Sigmoid colon (tissue), 7 donors: ENCODE results near the gene GEN1. TPM values are rescaled to one million over a fixed set of nuclear protein-coding genes. Genes with fewer than 3 reads are reported as not detected.
"Not testable (repeated sequence)": the region's sequence is repeated elsewhere in the genome, so short reads cannot be mapped to it uniquely, and the experiment has no call there.

Experiments
- DNase-seq: peaks from one replicate; pipeline ENCODE4 v3.0.0-alpha.2; 2019
- H3K27ac ChIP-seq, 4 donors: fragments of 200-600 bp; sonication (generic); one replicate each; pipeline ENCODE4 v1.5.1; 2016 to 2019; ENCODE audit warnings: mild to moderate bottlenecking in 1 of 4
- H3K27me3 ChIP-seq, 3 donors: fragments of 200-600 bp; sonication (generic); one replicate each; pipeline ENCODE4 v1.5.1; 2019; ENCODE audit warnings: mild to moderate bottlenecking in 1 of 3
- H3K36me3 ChIP-seq, 4 donors: fragments of 200-600 bp; sonication (generic); one replicate each; pipeline ENCODE4 v1.5.1; 2016 to 2019
- H3K4me1 ChIP-seq, 4 donors: fragments of 200-600 bp; sonication (generic); one replicate each; pipeline ENCODE4 v1.5.1; 2017 to 2019
- H3K4me3 ChIP-seq, 4 donors: fragments of 200-600 bp; sonication (generic); one replicate each; pipeline ENCODE4 v1.5.1; 2017 to 2019; ENCODE audit warnings: mild to moderate bottlenecking in 2 of 4, moderate library complexity in 1 of 4
- H3K9me3 ChIP-seq, 4 donors: fragments of 200-600 bp in 3 of 4; sonication (generic) in 3 of 4; one replicate each; pipeline versions ENCODE4 v1.5.1 to v1.6.1; 2013 to 2019
- EP300 ChIP-seq, 4 donors: sonication (generic); formaldehyde crosslinking; IDR thresholded peaks; one replicate each; pipeline ENCODE4 v1.6.1; 2017; ENCODE audit warnings: antibody characterized with exemption in 4 of 4
- POLR2A ChIP-seq, 2 donors: fragments of 450-650 bp; IDR thresholded peaks; one replicate each; pipeline ENCODE4 v1.6.1; 2016; ENCODE audit warnings: antibody characterized with exemption in 2 of 2, mild to moderate bottlenecking in 2 of 2, moderate library complexity in 2 of 2
- POLR2AphosphoS5 ChIP-seq, 4 donors: sonication (generic); formaldehyde crosslinking; IDR thresholded peaks; one replicate each; pipeline ENCODE4 v1.6.1; 2017; ENCODE audit warnings: antibody characterized with exemption in 4 of 4
- WGBS, 2 donors: extraction: QIAGEN DNeasy Blood & Tissue Kit; methylation state at CpG; one replicate each; pipeline ENCODE4 v1.1.7; 2013; 5-methylcytosine and 5-hydroxymethylcytosine counted together
- intact Hi-C: fragments of 100-400 bp; cut with DNase I; formaldehyde crosslinking; loops from one replicate; pipeline ENCODE4 v1.15.1; 2023
- polyA plus RNA-seq, 3 donors: library from polyadenylated mRNA; stranded (reverse); fragments of 200-250 nt; gene quantifications; one replicate each; pipeline ENCODE4 v1.2.3, GENCODE V29; 2013
- total RNA-seq, 4 donors: library from RNA; depleted of rRNA; stranded (reverse); fragments of >200 nt; gene quantifications; one replicate each; pipeline ENCODE4 v1.1.0, GENCODE V29; 2016
- TF ChIP-seq, protein P1 (sequence below), 4 experiments: fragments of 450-650 bp in 3 of 4; fragments of 200-600 bp in 1 of 4; IDR thresholded peaks; one replicate each; pipeline ENCODE4 v1.5.1; 2016 to 2019; ENCODE audit warnings: antibody characterized with exemption in 4 of 4, mild to moderate bottlenecking in 3 of 4, moderate library complexity in 2 of 4
- donor health status: healthy with polysubstance abuse.
- donor health status: Bipolar disorder and iron deficiency.
- donor health status: healthy.

Gene GEN1
- total and polyA plus RNA-seq, 7 donors = 0.49 to 9.0 (median 2.8) TPM

DNA sequence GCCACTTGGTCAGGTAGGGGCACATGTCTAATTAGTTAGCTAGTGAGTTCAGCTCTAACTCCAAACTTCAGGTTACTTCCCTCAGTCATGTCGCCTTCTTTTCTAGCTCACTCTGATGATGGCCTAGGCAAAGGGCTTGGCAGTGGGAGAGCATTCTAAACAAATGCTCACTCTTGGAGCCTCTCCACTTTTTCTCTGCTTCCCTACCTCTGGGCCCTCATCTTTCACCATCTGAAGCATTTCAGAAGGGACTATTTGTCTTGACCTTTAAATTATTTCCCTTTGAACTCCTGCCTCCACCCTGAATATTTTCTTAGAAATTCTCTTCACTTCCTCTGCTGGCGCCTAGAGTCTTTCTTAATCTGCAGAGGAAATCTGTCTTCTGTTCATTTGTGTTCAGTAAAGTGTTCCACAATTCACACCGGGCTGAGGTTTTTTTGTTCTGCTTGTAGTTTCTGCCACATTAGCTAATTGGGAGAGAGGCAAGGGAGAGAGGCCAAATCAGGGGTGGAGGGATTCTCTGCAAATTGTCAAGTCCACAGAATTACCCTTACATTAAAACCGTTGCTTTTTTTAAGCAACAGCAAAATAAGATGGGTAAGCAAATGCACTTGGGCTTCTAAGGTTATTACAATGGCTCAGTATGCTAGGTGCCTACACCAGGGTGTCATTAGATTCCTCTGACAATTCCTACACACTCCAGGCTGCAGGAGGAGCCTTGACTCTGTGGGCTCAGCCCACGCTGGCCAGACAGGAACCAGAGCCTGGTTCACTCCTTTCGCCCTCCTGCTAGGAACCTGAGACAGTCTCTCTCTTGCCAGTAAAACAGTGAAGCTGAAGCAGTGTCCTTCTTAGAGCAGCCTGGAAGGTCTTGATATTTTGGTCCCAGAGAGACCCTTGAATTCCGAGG, 67.9 kb downstream of the GEN1 start:
- 57 to 83% methylated on average over 7 of the region's 7 CpGs for WGBS, 2 donors
- H3K9me3 ChIP-seq = no peaks in the 10 kb centered on the region
- H3K4me3 ChIP-seq = no peak overlapping the region
- TF ChIP-seq EP300 (IDR thresholded peaks at IDR 0.05) (no peak), POLR2A (IDR thresholded peaks at IDR 0.05) (no peak), POLR2AphosphoS5 (IDR thresholded peaks at IDR 0.05) (no peak)
- TF ChIP-seq, protein P1, sequence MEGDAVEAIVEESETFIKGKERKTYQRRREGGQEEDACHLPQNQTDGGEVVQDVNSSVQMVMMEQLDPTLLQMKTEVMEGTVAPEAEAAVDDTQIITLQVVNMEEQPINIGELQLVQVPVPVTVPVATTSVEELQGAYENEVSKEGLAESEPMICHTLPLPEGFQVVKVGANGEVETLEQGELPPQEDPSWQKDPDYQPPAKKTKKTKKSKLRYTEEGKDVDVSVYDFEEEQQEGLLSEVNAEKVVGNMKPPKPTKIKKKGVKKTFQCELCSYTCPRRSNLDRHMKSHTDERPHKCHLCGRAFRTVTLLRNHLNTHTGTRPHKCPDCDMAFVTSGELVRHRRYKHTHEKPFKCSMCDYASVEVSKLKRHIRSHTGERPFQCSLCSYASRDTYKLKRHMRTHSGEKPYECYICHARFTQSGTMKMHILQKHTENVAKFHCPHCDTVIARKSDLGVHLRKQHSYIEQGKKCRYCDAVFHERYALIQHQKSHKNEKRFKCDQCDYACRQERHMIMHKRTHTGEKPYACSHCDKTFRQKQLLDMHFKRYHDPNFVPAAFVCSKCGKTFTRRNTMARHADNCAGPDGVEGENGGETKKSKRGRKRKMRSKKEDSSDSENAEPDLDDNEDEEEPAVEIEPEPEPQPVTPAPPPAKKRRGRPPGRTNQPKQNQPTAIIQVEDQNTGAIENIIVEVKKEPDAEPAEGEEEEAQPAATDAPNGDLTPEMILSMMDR (IDR thresholded peaks at IDR 0.05) = no peak
- no peaks in the 10 kb centered on the region for H3K36me3 ChIP-seq
- DNase-seq = no peak
- H3K27ac ChIP-seq = no peak overlapping the region
- intact Hi-C loops = no loop called here
- no peaks in the 10 kb centered on the region for H3K27me3 ChIP-seq
- H3K4me1 ChIP-seq = peaks cover 0 to 8% (median 3%) of the 10 kb centered on the region in 4 donors

DNA sequence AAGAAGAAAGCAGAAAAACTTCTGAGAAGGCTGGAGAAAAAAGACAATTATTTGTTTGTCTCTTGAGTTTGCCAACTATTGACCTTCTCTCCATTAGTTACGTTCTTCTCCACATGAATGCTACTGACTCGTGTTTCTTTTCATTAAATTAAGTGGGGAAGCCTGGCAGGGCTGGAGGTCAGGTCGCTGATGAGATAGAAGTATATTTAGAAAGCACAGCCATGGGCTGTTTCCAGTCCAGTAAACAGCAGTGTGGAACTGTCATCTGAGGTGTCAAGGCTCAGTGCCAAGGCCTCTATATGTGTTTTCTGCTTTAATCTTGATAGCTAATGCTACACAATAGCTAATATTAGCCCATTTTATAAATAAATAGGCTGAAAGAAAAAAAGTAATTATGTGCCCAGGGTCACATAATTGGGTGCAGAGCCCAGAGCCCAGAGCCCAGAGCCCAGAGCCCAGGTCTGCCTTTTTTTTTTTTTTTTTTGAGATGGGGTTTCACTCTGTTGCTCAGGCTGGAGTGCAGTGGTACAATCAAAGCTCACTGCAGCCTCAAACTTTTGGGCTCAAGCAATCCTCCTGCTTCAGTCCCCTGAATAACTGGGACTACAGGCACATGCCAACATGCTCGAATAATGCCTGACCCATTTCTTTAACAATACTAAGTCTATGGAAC, 68.6 kb downstream of the GEN1 start:
- no peak overlapping the region for H3K27ac ChIP-seq
- no peaks in the 10 kb centered on the region for H3K9me3 ChIP-seq
- WGBS, 2 donors = 63 to 78% methylated on average over 4 of the region's 4 CpGs
- TF ChIP-seq POLR2AphosphoS5 (IDR thresholded peaks at IDR 0.05) (no peak), EP300 (IDR thresholded peaks at IDR 0.05) (no peak), POLR2A (IDR thresholded peaks at IDR 0.05) (no peak)
- TF ChIP-seq, protein P1 (IDR thresholded peaks at IDR 0.05) = no peak
- H3K4me1 ChIP-seq = peaks cover 0 to 8% (median 3%) of the 10 kb centered on the region in 4 donors
- no peak for DNase-seq
- no peaks in the 10 kb centered on the region for H3K36me3 ChIP-seq
- H3K27me3 ChIP-seq = no peaks in the 10 kb centered on the region
- H3K4me3 ChIP-seq = no peak overlapping the region
- intact Hi-C loops = no loop called here

DNA sequence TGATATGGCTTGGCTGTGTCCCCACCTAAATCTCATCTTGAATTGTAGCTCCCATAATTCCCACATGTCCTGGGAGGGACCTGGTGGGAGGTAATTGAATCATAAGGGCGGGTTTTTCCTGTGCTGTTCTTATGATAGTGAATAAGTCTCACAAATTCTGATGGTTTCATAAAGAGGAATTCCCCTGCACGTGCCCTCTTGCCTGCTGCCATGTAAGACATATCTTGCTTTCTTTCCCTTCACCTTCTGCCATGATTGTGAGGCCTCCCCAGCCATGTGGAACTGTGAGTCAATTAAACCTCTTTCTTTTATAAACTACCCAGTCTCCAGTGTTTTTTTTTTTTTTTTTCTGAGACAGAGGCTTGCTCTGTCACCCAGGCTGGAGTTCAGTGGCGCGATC, 69.7 kb downstream of the GEN1 start:
- H3K27ac ChIP-seq, H3K36me3 ChIP-seq, H3K4me3 ChIP-seq, H3K9me3 ChIP-seq, H3K4me1 ChIP-seq, H3K27me3 ChIP-seq, DNase-seq, intact Hi-C loops: not testable (repeated sequence)
- WGBS, 2 donors = 69 to 91% methylated on average over 4 of the region's 4 CpGs

DNA sequence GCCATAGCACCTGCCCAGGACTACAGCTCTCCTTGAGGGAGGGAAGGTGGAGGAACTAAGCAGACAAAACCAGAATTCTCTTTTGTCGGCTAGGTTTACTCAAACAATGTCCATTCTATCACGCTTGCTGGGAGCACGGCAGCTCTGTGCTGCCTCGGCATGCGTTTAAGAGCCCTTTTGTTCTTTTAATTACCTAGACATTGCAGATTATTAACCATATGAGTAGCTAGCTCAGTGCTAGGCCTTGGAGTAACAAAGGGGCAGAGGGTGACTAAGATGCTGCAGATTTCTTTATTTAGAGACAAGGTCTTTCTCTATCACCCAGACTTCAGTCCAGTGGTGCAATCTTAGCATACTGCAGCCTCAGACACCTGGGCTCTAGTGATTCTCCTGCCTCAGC, 73.4 kb downstream of the GEN1 start:
- intact Hi-C loops = no loop called here

DNA sequence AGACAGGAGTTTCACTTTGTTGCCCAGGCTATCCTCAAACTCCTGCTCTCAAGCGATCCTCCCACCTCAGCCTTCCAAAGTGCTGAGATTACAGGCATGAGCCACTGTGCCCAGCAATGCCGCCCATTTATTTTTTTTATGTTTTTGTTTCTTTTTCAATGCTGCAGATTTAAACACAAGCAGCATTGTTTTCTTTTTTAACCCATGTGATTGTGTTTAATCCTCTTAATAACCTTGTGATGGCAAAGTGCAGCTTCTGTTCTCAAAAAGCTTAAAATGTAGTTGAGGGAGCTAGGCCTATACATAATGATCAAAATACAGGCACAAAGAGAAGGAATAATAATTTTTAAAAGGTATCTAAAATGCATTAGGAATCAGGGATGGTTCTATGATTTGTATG, 73.8 kb downstream of the GEN1 start:
- no peak overlapping the region for H3K27ac ChIP-seq
- no peaks in the 10 kb centered on the region for H3K9me3 ChIP-seq
- no peak for DNase-seq
- no peaks in the 10 kb centered on the region for H3K36me3 ChIP-seq
- TF ChIP-seq, protein P1 (IDR thresholded peaks at IDR 0.05) = no peak
- TF ChIP-seq EP300 (IDR thresholded peaks at IDR 0.05) (no peak), POLR2A (IDR thresholded peaks at IDR 0.05) (no peak), POLR2AphosphoS5 (IDR thresholded peaks at IDR 0.05) (no peak)
- WGBS, 2 donors = 36 to 80% methylated on average over 2 of the region's 2 CpGs
- H3K4me1 ChIP-seq = peaks cover 0 to 8% (median 7%) of the 10 kb centered on the region in 4 donors
- H3K27me3 ChIP-seq = peaks cover 0 to 26% (median 0%) of the 10 kb centered on the region in 3 donors
- intact Hi-C loops = no loop called here
- no peak overlapping the region for H3K4me3 ChIP-seq

More for the DNA sequence above, 73.4 kb downstream of the GEN1 start:
- no peak for DNase-seq
- H3K4me3 ChIP-seq = no peak overlapping the region
- no peaks in the 10 kb centered on the region for H3K36me3 ChIP-seq
- H3K27ac ChIP-seq = no peak overlapping the region
- peaks cover 0 to 12% (median 9%) of the 10 kb centered on the region in 4 donors for H3K4me1 ChIP-seq
- H3K9me3 ChIP-seq = no peaks in the 10 kb centered on the region
- TF ChIP-seq, protein P1 (IDR thresholded peaks at IDR 0.05) = no peak
- no peak for TF ChIP-seq POLR2A (IDR thresholded peaks at IDR 0.05)
- 20 to 74% methylated on average over 5 of the region's 5 CpGs for WGBS, 2 donors
- H3K27me3 ChIP-seq = peaks cover 0 to 26% (median 0%) of the 10 kb centered on the region in 3 donors
